GM12865 (cell line): ENCODE data around the gene DNAH14.
"Not testable (repeated sequence)": the region's sequence is repeated elsewhere in the genome, so short reads cannot be mapped to it uniquely, and the experiment has no call there.

Experiments
- DNase-seq: peaks from one replicate; pipeline ENCODE4 v3.0.0; 2010; ENCODE audit warnings: low read depth
- H3K4me3 ChIP-seq: 2 replicates; pipeline ENCODE4 v1.5.1; 2011; ENCODE audit warnings: mild to moderate bottlenecking, low read depth, low read length, control low read depth
- TF ChIP-seq, protein P1 (sequence below): IDR thresholded peaks from 2 replicates; pipeline ENCODE4 v1.5.1; 2011; ENCODE audit warnings: low read length, control low read depth, low read depth, inconsistent platforms; ENCODE audit not compliant: insufficient read depth; ENCODE audit errors: missing control alignments

DNAH14 gene

DNA sequence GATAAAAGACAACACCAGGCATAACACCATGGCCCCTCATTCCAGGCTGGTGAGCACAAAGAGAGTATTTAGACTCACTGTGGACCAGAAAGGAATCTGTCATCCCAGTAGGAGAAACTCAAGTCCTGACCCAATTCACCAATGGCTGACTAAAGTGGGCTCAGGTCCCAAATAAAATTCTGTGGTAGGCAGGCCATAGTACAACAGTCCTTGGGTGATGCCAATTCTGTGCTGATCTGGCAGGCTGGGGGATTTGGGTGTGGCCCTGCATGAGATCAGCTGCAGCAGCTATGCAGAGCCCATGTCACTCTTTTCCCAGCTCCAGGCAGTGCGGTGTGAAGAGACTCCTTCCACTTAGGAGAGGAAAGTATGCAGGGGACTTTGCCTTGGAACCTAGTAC, 253.2 kb downstream of the DNAH14 start:
- no peak for DNase-seq
- no peak overlapping the region for H3K4me3 ChIP-seq
- TF ChIP-seq, protein P1, sequence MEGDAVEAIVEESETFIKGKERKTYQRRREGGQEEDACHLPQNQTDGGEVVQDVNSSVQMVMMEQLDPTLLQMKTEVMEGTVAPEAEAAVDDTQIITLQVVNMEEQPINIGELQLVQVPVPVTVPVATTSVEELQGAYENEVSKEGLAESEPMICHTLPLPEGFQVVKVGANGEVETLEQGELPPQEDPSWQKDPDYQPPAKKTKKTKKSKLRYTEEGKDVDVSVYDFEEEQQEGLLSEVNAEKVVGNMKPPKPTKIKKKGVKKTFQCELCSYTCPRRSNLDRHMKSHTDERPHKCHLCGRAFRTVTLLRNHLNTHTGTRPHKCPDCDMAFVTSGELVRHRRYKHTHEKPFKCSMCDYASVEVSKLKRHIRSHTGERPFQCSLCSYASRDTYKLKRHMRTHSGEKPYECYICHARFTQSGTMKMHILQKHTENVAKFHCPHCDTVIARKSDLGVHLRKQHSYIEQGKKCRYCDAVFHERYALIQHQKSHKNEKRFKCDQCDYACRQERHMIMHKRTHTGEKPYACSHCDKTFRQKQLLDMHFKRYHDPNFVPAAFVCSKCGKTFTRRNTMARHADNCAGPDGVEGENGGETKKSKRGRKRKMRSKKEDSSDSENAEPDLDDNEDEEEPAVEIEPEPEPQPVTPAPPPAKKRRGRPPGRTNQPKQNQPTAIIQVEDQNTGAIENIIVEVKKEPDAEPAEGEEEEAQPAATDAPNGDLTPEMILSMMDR = no peak

DNA sequence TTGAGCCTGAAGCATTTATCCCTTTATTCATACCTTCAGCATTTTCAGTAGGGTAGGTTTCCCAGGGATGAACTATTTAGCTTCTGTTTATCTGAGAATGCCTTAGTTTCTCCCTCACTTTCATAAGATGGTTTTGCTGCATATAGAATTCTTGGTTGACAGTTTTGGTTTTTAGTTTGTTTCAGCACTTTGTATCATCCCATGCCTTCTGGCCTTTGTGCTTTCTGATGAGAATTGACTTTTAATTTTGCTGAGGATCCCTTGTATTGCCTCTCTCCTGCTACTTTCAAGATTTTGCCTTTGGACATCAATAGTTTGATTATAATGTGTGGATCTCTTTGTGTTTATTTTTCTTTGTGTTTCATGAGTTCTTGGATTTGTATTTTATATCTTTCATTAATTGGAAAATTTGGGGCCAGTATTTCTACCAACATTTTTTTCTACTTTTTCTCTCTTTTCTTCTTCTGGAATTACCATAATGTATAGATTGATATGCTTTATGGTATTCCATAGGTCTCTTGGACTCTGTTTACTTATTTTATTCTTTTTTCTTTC, 261.8 kb downstream of the DNAH14 start:
- H3K4me3 ChIP-seq = no peak overlapping the region
- DNase-seq = no peak
- TF ChIP-seq, protein P1 = no peak

DNA sequence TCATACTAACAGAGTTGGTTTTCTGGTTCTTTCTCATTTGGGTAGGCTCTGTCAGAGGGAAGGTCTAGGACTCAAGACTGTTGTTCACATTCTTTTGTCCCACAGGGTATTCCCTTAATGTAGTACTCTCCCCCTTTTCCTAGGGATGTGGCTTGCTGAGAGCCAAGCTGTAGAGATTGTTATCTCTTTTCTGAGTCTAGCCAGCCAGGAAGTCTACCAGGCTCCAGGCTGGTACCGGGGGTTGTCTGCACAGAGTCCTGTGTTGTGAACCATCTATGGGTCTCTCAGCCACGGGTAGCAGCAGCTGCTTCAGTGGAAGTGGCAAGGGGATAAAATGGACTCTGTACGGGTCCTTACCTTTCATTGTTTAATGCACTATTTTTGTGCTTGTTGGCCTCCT, 272.0 kb downstream of the DNAH14 start:
- H3K4me3 ChIP-seq = no peak overlapping the region
- no peak for DNase-seq
- TF ChIP-seq, protein P1 = no peak

DNA sequence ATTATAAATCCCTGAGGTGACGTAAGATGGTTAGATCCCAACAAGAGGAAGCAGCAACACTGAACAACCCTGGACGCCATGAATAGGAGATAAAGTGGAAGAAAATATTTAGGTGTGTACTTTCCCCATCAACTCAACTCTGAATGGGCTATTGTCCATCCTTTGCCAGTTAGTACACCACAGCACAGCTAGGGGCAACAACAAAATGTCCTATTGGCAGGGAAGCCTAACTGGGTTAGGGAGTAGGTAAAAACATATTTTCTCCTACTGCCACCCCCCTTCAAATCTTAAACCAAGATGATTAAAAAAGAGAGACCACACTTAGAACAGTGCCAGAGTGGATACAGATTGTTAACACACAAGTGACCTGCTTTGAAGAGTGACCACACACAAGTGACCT, 278.3 kb downstream of the DNAH14 start:
- H3K4me3 ChIP-seq = no peak overlapping the region
- TF ChIP-seq, protein P1 = no peak
- DNase-seq = no peak

DNA sequence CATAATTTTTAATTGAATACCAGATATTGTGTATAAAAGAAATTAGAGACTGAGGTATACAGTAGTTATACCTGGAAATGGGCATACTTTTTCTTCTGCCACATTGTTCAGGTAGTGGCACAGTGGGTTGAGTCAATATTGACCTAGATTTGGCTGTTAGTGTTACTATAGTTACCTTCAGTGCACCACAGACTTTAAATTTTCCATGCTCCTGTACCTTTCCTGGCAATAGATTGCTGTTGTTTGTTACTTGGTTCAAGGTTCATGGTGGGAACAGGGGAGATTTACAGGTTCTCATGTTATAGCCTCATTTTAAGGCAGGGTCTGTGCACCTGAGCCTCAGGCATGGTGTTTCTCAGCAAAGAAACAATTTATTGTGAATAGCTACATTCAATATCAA, 279.7 kb downstream of the DNAH14 start:
- DNase-seq = no peak
- H3K4me3 ChIP-seq = no peak overlapping the region
- TF ChIP-seq, protein P1 = no peak

DNA sequence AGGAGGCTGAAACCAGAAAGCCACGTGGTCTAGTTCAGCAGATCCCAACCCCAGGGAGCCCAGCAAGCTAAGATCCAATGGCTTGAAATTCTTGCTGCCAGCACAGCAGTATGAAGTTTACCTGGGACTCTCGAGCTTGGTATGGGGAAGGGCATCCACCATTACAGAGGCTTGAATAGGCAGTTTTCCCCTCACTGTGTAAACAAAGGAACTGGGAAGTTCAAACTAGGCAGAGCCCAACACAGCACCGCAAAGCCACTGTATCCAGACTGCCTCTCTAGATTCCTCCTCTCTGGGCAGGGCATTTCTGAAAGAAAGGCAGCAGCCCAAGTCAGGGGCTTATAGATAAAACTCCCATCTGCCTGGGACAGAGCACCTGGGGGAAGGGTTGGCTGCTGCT, 280.7 kb downstream of the DNAH14 start:
- not testable (repeated sequence) for H3K4me3 ChIP-seq, DNase-seq

DNA sequence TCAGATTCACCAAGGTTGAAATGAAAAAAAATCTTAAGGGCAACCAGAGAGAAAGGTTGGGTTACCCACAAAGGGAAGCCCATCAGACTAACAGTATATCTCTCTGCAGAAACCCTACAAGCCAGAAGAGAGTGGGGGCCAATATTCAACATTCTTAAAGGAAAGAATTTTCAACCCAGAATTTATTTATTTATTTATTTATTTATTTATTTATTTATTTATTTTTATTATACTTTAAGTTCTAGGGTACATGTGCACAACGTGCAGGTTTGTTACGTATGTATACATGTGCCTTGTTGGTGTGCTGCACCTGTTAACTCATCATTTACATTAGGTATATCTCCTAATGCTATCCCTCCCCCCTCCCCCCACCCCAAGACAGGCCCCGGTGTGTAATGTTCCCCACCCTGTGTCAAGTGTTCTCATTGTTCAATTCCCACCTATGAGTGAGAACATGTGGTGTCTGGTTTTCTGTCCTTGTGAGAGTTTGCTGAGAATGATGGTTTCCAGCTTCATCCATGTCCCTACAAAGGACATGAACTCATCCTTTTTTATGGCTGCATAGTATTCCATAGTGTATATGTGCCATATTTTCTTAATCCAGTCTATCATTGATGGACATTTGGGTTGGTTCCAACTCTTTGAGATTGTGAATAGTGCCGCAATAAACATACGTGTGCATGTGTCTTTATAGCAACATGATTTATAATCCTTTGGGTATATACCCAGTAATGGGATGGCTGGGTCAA, 282.4 kb downstream of the DNAH14 start:
- H3K4me3 ChIP-seq, DNase-seq: not testable (repeated sequence)

DNA sequence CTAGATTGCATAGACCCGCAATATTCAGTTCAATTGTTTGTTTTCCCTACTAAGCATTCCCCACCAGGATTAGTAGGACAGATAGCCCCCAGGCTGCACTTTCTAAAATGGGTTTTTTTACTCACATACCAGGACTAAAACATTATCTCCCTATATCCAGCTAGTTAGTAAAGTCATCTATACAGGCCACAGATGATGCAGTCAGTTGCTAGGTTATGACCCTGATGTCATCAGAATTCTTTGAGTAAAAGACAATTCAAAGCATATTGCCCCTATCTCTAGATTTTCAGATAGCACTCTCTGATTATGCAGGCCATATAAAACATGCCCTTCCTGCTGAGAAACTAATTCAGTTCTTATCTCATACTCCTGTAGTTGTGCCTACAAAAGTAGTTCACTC, 294.8 kb downstream of the DNAH14 start:
- DNase-seq = no peak
- no peak overlapping the region for H3K4me3 ChIP-seq
- TF ChIP-seq, protein P1 = no peak
